Thoracic aorta (tissue), 2 donors: ENCODE results near the gene ZNF652. TPM values are rescaled to one million over a fixed set of nuclear protein-coding genes. Genes with fewer than 3 reads are reported as not detected.

Experiments
- ATAC-seq: fragments of 150-250 bp; one replicate; pipeline ENCODE4 v1.8.0; 2017; ENCODE audit warnings: low read depth; ENCODE audit not compliant: insufficient number of reproducible peaks, low FRiP score
- DNase-seq: peaks from one replicate; pipeline ENCODE4 v3.0.0-alpha.2; 2020; ENCODE audit warnings: low spot score
- H3K27ac ChIP-seq, 2 donors: fragments of 200-600 bp; sonication (generic); 1 replicate in 1 of 2; 2 replicates in 1 of 2; pipeline ENCODE4 v1.5.1; 2016; ENCODE audit warnings: mild to moderate bottlenecking in 2 of 2, moderate library complexity in 2 of 2
- H3K27me3 ChIP-seq: fragments of 200-600 bp; sonication (generic); replicated peaks from 2 replicates; pipeline ENCODE4 v1.6.0; 2016; ENCODE audit warnings: mild to moderate bottlenecking; ENCODE audit not compliant: insufficient read depth
- H3K36me3 ChIP-seq: fragments of 200-600 bp; sonication (generic); one replicate; pipeline ENCODE4 v1.5.1; 2016
- H3K4me1 ChIP-seq, 2 donors: fragments of 200-600 bp; sonication (generic); 1 replicate in 1 of 2; 2 replicates in 1 of 2; pipeline versions ENCODE4 v1.5.1 to v1.6.0; 2016; ENCODE audit warnings: low read depth in 2 of 2, mild to moderate bottlenecking in 1 of 2; ENCODE audit not compliant: control insufficient read depth in 1 of 2
- H3K4me3 ChIP-seq: fragments of 200-600 bp; sonication (generic); 2 replicates; pipeline ENCODE4 v1.5.1; 2016; ENCODE audit warnings: mild to moderate bottlenecking
- H3K9me3 ChIP-seq: fragments of 200-600 bp; sonication (generic); 2 replicates; pipeline ENCODE4 v1.5.1; 2016
- total RNA-seq, 2 donors: library from RNA; depleted of rRNA; stranded (reverse); fragments of >200 nt; gene quantifications; one replicate each; pipeline versions ENCODE4 v1.1.0 to v1.2.3, GENCODE V29; 2016
- TF ChIP-seq, protein P1 (sequence below): fragments of 200-600 bp; sonication (generic); IDR thresholded peaks from one replicate; pipeline ENCODE4 v1.5.1; 2019; ENCODE audit warnings: antibody characterized with exemption

The ZNF652 gene
- total RNA-seq, 2 donors from 2014 or later: 36.1 to 40.0 TPM

DNA sequence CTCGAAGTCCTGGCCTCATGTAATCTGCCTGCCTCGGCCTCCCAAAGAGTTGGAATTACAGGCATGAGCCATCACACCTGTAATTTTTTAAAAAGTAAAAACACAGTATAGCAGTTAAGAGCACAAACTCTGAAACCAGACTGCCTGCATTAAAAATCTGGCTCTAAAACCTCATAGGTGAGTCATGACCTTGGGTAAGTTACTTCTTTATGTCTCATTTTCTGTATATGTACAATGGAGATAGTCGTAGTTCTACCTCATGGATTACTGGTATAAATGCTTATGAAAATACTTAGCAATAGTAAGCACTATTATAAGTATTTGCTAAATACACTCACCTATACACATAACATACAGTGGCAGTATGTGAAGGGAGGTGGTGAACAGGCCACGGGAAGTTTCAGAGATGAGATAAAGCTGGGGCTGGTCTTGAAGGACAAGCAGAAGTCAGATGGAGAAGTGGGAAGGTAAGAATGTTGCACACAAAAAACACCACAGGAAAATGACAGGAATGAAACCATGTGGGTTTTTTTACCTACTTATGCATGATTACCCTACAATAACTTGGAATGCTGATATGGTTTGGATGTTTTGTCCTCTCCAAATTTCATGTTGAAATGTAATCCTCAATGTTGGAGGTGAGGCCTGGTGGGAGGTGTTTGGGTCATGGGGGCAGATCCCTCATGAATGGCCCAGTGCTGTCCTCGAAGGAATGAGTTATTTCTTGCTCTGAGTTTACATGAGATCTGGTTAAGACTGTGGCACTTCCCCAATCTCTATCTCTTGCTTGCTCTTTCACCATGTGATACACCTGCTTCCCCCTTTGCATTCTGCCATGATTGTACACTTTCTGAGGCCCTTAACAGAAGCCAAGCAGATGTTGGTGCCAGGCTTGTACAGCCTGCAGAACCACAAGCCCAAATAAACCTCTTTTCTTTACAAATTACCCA, 33.9 kb downstream of the ZNF652 start:
- no peak for ATAC-seq
- no peak for DNase-seq
- Histone ChIP-seq H3K27ac (no peak overlapping the region), H3K9me3 (no peaks in the 10 kb centered on the region), H3K4me1 (no peaks in the 10 kb centered on the region), H3K36me3 (no peaks in the 10 kb centered on the region), H3K27me3 (no peaks in the 10 kb centered on the region), H3K4me3 (no peak overlapping the region)
- TF ChIP-seq, protein P1, sequence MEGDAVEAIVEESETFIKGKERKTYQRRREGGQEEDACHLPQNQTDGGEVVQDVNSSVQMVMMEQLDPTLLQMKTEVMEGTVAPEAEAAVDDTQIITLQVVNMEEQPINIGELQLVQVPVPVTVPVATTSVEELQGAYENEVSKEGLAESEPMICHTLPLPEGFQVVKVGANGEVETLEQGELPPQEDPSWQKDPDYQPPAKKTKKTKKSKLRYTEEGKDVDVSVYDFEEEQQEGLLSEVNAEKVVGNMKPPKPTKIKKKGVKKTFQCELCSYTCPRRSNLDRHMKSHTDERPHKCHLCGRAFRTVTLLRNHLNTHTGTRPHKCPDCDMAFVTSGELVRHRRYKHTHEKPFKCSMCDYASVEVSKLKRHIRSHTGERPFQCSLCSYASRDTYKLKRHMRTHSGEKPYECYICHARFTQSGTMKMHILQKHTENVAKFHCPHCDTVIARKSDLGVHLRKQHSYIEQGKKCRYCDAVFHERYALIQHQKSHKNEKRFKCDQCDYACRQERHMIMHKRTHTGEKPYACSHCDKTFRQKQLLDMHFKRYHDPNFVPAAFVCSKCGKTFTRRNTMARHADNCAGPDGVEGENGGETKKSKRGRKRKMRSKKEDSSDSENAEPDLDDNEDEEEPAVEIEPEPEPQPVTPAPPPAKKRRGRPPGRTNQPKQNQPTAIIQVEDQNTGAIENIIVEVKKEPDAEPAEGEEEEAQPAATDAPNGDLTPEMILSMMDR: no peak

DNA sequence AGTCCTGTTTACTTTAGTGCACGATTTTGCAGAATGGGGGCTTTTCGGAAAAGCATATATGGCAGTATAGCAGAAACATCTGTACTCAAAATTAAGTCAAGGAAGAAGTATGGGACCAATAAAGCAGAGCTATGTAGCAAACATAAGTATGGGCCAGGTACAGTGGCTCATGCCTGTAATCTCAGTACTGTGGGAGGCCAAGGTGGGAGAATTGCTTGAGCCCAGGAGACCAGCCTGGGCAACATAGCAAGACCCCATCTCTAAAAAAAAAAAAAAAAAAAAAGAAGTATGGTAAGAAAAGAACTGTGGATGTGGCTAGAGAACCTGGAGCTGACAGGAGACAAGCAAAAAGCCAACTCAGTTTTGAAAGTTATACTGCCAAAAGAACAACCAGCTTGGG, 36.1 kb downstream of the ZNF652 start:
- H3K4me1 ChIP-seq: no peaks in the 10 kb centered on the region
- H3K4me3 ChIP-seq: no peak overlapping the region
- ATAC-seq (no peak), DNase-seq (no peak)
- H3K27me3 ChIP-seq: no peaks in the 10 kb centered on the region
- no peaks in the 10 kb centered on the region for H3K36me3 ChIP-seq
- H3K9me3 ChIP-seq: no peaks in the 10 kb centered on the region
- H3K27ac ChIP-seq: no peak overlapping the region
- TF ChIP-seq, protein P1: no peak

DNA sequence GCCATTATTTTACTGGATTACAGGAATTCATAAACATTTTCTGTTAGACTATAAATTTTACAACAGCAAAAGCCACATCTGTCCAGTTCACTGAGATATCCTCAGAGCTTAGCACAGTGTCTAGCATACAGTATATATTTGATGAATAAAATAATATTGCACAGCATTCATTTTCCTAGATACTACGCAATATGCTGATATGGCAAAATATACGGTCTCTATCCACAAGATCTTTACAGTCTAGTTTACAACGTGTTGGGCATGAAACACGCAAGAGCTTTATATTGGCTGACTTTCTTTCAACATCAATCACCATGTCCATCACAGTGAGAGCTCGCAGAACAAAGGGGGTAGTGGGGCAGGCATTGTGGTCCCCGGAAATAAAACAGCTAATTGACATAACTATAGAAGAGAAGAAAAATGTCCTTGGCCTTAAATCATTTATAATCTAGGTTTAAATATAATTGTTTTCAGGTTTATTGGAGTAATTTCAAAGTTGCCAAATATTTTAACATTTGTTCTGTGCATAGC, 43.5 kb downstream of the ZNF652 start:
- Histone ChIP-seq H3K36me3 (no peaks in the 10 kb centered on the region), H3K27me3 (no peaks in the 10 kb centered on the region), H3K4me3 (no peak overlapping the region), H3K9me3 (no peaks in the 10 kb centered on the region), H3K4me1 (peaks cover 0 to 9% of the 10 kb centered on the region in 2 donors), H3K27ac (no peak overlapping the region)
- TF ChIP-seq, protein P1: no peak
- DNase-seq (no peak), ATAC-seq (no peak)

DNA sequence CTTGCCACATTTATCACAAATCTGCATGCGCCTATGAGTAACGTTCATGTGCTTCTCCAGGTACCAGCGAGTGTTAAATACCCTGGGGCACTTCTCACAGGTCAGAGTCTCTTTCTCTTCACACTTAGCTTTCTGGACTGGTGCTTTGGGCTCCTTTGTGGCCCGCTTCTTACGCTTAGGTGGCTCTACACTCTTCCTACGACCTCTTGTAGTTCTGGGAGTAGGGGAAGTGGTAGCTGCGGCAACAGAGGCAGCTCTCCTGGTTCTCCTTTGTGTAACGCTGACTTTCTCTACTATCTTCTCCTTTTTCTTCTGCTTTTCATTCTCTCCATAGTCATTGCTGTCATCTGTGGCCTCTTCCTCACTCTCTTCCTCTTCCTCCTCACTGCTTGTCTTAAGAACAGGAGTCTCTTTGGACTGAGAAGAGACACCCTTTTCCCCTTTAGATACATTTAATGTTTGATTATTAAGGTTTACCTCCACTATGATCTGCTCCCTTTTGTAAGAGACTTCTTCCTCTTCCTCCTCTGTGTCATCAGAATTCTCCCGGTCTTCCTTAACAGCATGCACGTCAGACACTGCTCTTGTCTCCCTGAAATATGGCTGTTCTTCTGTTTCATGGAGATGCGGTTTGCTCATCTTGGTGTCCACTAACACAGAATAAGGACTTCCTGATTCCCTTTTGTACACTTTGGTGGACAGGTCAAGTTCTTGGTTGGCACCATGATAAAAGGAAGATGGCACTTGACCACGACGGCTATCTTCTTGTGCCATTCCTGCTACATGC, 45.0 kb downstream of the ZNF652 start:
- Histone ChIP-seq H3K27me3 (no peaks in the 10 kb centered on the region), H3K36me3 (no peaks in the 10 kb centered on the region), H3K27ac (no peak overlapping the region), H3K9me3 (no peaks in the 10 kb centered on the region), H3K4me3 (no peak overlapping the region), H3K4me1 (peaks cover 0 to 9% of the 10 kb centered on the region in 2 donors)
- no peak for ATAC-seq
- no peak for DNase-seq
- TF ChIP-seq, protein P1: no peak

DNA sequence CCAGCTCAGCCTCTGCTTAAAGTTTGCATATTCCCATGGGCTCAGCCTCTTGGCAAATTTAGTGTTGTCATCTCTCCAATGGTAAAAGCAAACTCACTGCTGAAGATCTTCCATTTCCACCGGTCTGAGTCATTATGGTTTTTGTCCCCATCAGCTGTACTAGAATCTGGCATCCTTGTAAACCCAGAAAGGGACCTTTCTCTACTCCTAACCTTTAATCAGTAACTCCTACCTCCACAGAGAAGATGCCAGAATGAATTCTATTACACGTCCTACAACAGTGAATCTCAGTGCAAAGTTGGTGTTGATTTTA, 45.8 kb downstream of the ZNF652 start:
- DNase-seq: no peak
- Histone ChIP-seq H3K36me3 (no peaks in the 10 kb centered on the region), H3K27ac (peak overlapping the region in 1 of 2 donors; percentile 0), H3K9me3 (no peaks in the 10 kb centered on the region), H3K27me3 (no peaks in the 10 kb centered on the region), H3K4me1 (peaks cover 0 to 9% of the 10 kb centered on the region in 2 donors), H3K4me3 (no peak overlapping the region)
- ATAC-seq: no peak
- TF ChIP-seq, protein P1: no peak
